ENCODE measurements around the gene TRIM43B.
"Not testable (repeated sequence)": the region's sequence is repeated elsewhere in the genome, so short reads cannot be mapped to it uniquely, and the experiment has no call there.

TRIM43B gene

GRCh38 chr2:95433973-95434372, 50.6 kb downstream of the TRIM43B start:
- not testable (repeated sequence) for DNase-seq (ENCODE audit: low read depth)

- DNase-seq (ENCODE audit: low read depth) = not testable (repeated sequence)
Observed at GRCh38 chr2:95433373-95433772, 51.2 kb downstream of the TRIM43B start.

- DNase-seq (ENCODE audit: low read depth) = not testable (repeated sequence)
Observed at GRCh38 chr2:95429748-95430467, 54.6 kb downstream of the TRIM43B start.

- DNase-seq (ENCODE audit: low read depth) = not testable (repeated sequence)
Observed at GRCh38 chr2:95427196-95427867, 57.2 kb downstream of the TRIM43B start.
